ENCODE measurements around the gene TOP2B.

DNA sequence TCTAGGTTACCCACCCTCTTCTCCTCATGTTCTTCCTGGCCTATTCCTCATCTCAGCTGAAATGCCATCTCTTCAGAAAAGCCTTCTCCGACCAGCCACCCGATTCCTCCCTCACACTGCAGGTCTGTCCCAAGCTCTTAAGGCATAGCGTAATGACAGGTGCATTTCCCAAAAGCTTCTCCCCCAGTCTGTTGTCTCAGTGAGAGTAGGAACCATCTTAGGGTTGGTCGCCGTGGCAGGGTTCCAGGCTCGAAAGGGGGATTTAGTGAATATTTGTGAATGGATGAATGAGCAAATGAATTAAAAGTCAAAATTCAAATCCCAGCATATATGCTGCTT, 78.6 kb downstream of the TOP2B start:
- no peak for TF ChIP-seq CTCF (optimal IDR thresholded peaks at IDR 0.05 in 1 of 3, IDR thresholded peaks at IDR 0.05 in 1 of 3, conservative IDR thresholded peaks at IDR 0.05 in 1 of 3; ENCODE audit: extremely low read depth in 1 of 3, insufficient read depth in 2 of 3, low read length in 3 of 3)
- no peak for TF ChIP-seq EZH2 (IDR thresholded peaks at IDR 0.05; ENCODE audit: low read length)
